Amniotic stem cell (primary cell): ENCODE measurements around the gene DPP10.
"Not testable (repeated sequence)": the region's sequence is repeated elsewhere in the genome, so short reads cannot be mapped to it uniquely, and the experiment has no call there.

Experiments
- DNase-seq: peaks from one replicate; lab custom pipeline; 2025; lab: John Stamatoyannopoulos, UW

Gene DPP10

GRCh38 chr2:114442510-114442909 is at the start of gene DPP10:
TSS of gene DPP10 (plus strand) at chr2:114442641.
- DNase-seq, result no peak

DNA sequence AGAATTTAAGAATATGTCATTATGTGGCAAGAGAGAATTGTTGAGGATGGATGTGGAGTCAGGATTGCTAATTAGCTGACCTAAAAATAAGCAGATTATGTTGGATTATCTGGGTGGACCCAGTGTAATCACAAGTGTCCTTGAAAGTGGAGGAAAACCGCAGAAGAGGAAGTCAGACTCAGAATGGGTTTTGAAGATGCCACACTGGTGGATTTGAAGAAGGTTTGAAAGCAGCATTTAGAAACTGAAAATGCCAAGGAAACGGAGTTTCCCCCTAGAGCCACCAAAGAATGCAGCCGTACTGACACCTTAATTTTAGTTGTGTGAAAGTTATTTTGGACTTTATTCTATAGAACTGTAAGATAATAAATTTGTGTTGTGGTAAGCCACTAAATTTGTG is 41.6 kb upstream of the DPP10 start:
- no peak for DNase-seq

- DNase-seq, result no peak
These were observed 37.0 kb upstream of the DPP10 start for GRCh38 chr2:114405247-114406116.

GRCh38 chr2:114406347-114406746 is 36.1 kb upstream of the DPP10 start:
- DNase-seq, result no peak

DNA sequence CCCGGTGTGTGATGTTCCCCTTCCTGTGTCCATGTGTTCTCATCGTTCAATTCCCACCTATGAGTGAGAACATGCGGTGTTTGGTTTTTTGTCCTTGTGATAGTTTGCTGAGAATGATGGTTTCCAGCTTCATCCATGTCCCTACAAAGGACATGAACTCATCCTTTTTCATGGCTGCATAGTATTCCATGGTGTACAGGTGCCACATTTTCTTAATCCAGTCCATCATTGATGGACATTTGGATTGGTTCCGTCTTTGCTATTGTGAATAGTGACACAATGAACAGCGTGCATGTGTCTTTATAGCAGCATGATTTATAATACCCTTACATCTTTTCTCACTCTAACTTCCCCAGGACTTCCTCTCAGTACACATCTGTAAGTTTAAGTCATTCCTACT is 35.1 kb upstream of the DPP10 start:
- DNase-seq, result not testable (repeated sequence)

DNA sequence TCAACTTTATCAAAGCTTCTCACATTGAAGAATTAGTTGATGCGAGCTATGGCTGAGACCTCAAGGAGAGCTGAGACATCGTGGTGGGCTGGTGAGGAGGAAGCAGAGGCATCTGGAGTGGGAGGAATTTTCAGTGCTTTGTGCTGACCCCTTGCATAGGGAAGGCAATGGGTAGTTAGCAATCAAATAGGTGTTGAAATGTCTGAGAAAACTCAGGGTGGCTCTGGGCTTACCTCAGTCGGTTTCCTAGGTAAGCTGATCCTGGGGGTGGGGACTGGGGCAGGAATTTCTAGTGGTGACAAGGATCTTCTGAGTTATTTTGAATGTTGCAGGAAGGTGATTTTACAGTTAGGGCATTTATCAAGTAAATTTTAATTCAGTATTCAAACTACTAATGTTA is 20.7 kb upstream of the DPP10 start:
- DNase-seq, result no peak

DNA sequence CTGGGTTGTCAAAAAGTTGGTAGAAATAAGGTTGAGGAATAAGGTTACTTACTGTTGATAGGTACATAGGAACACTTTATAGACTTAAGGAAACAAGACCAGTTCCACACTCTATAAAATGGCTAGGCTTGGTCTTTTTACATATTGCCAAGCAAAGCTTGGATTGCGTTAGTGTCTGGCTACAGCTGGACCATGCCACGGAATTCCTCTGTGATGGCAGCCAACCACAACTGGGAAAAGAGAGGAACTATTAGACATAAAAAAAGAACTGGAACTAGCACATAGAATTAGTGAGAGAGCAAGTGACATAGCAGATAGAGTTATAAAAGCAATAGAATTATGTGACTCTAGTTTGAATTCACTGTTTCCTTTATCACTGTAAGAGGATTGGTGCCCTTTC is 17.7 kb upstream of the DPP10 start:
- DNase-seq, result no peak

DNA sequence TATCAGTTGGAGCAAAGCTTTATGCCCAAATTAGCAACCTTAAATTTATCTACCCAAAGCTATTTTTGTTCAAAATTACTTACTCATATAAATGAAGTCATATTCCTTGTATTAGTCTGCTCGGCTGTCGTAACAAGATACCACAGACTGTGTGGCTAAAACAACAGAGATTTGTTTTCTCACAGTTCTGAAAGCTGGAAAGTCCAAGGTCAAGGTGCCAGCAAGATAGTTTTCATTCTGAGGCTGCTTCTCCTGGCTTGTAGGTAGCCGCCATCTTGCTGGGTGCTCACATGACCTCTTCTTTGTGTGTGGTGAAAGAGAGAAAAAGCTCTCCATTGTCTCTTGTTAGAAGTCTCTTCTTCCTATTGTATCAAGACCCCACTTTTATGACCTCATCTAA is 15.7 kb upstream of the DPP10 start:
- DNase-seq, result no peak

DNA sequence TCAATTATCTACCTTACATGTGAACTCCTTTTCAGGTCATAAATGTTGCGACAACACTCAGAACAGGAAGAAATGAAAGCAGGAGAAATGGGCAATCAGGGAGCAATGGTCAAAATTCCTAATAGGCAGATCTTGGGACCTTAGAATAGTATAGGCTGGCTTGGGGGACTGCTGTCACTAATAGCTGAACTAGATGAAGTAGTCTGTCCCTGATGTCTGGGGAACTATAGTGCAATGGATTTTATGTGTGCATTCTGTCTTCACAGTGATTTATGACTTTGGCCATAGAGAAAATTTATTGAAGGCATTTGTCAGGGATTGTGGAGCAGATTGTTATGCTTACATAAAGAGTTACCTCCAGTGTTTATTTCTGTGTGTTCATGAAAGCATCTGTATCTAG is 6.1 kb upstream of the DPP10 start:
- no peak for DNase-seq

DNA sequence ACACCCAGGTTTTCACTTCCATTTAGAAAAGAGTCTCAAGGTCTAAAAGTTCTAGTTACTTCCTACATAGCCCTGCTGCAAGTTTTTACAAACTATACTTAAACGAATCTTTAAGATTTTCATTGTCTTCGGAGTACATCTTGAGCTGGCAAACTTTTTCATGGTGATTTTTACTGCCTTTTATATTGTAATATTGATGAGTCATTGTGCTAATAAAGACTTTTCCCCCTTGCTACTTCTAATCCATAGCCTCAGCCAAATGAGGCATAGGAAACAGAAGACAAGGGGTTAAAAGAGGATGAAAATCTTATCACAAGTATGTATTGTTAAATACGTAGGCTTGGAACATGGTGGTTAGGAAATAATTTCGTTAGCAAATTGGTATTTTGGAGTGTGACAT is 4.1 kb downstream of the DPP10 start:
- DNase-seq, result no peak

- no peak for DNase-seq
These were observed 8.2 kb downstream of the DPP10 start for GRCh38 chr2:114450639-114451038.

DNA sequence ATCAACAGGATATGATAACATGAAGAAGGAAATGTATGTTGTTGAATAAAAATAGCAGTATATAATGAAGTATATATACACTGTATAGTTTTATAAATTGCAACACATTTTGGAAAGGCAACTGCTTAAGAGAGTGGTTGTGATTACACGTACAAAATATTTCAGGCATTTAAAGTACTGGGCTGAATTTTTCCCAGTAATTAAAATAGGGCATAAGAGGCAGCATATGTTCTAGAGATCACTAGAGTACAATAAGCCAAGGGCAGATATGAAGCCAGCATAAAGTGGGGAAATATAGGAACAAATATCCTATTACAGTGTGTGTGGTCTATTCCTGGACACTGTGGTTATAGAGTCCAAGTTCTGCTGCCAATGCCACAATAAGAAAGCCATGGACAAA is 14.1 kb downstream of the DPP10 start:
- DNase-seq, result no peak

DNA sequence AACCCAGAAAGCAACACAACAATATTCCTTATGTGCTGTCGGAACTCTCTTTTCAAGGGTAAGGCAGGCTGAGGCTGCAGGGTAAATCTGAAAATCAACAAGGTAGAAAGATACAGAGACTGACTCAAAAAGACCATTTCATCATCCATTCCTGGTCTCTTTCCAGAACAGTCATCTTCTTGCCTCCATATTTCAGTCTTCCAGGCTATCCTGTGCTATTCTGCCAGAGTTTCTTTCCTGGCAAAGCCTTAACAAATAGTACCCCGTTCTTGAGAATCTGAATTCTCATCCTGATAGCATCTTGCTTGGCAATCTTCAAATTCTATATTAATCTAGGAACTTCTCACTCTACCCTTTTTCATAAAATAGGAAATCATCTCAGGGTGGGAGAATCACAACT is 15.5 kb downstream of the DPP10 start:
- no peak for DNase-seq

- no peak for DNase-seq
These were observed 18.7 kb downstream of the DPP10 start for GRCh38 chr2:114461116-114461515.

DNA sequence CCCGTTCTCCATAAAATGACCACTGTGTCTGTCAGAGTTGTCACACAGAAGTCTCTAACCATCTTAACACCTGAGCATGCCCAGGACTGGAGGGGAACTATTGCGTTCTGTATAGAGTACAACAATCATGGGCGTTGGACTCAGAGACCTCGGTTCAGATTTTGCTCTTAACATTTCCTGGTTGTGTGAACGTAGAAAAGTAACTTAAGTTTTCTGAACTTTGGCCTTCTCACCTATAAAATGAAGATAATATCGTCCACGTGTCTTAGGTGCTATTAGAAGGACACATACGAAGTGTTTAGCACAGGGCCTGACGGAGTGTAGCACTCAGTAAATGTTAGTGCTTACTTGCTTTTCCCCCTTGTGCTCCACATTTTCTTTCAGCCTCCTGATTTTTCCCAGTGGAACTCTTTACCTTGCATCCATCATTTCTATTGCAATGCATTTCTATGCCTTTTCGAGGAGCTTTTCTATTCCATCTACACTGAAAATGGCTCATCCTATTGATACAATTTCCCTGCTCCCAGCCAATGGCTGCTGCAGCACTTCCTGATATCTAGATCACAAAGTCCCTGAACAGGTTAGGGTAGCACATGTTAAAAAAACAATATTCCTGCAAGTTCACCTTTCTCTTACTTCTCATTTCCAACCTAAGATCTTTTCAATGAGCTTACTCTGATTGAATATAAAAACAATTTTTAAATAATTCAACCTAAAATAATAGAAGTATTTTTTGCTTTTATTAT is 22.7 kb downstream of the DPP10 start:
- no peak for DNase-seq

- DNase-seq, result no peak
These were observed 25.9 kb downstream of the DPP10 start for GRCh38 chr2:114468343-114468742.

DNA sequence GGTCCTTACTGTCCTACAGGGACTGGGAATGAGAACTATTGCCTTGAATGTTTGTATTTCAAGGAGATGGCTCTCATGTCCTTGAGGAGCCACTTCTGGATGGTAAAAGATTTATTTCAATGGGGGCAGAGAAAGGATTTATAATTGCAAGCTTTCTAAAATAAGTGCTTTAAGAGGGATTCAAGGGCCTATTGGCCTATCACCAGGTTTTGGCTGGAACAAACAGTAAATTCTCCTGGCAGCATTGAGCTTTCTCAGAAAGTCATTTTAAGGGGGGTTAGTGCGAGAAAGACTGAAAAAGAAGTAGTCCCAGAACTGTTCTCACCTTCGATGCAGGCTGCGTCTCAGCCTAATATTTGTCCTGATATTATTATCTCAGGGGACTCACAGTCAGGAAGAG is 29.8 kb downstream of the DPP10 start:
- no peak for DNase-seq

DNA sequence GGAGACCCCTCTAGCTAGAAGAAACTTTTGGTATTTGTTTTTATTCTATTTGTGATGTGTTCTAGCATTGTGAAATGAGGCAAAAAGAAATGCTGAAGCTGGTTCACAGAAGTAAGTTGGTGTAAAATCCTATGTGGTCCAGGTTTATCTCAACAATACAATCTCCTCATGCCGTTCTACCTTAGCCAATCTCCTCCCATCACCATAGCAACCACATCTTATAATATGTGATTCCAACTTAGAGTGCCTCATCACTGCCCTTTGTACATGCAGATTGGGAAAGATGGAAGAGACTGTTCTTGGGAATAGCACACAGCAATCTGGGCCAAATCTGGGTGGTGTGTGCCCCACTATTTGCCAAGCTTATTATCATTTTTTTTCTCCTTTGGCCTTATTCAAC is 30.3 kb downstream of the DPP10 start:
- no peak for DNase-seq

- no peak for DNase-seq
These were observed 46.5 kb downstream of the DPP10 start for GRCh38 chr2:114488841-114489530.

DNA sequence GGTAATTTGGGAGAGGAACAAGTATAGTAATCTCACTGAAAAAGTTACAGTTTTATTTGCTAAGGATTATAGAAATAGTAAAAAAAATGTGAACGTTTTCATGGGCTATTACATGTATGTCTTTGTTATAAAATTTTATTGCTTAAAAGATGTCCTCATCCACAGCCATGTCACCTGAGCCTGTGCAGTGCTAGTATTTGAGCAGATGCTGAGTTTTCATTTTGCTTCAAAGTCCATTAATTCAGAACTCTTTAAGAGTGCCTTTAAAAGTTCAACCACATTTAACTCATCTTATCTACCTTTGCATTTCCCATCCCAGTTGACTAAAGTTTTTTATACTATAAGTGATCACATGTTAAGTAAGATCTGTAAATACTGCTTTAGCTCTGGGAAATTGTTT is 52.6 kb downstream of the DPP10 start:
- no peak for DNase-seq

- no peak for DNase-seq
These were observed 54.5 kb downstream of the DPP10 start for GRCh38 chr2:114496959-114497358.

- DNase-seq, result no peak
These were observed 56.7 kb downstream of the DPP10 start for GRCh38 chr2:114499101-114499500.

DNA sequence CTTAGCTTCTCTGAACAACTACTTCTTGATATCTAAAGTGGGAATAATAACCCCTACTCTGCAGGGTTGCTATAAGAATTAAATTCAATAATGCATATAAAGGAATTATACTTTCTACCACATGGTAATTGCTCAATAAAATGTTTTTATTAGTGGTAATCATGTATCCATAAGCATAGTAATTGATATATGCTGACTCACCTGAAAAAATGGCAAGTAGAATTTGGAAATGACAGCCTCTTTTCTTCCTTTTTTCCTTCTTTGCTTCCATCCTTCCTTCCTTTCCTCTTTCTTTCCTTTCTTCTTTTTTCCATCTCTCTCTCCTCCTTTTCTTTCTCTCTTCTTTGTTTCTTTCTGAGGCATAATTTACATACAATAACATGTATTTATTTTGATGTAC is 65.3 kb downstream of the DPP10 start:
- DNase-seq, result no peak
